IMR-90 (cell line): ENCODE measurements around the gene AAGAB. TPM values are rescaled to one million over a fixed set of nuclear protein-coding genes. Genes with fewer than 3 reads are reported as not detected.

Source experiments
- ATAC-seq: fragments of 200-7000 bp; cut with Tn5 transposase; 2 replicates; pipeline ENCODE4 v1.9.1; 2020; ENCODE audit warnings: low read depth, mild to moderate bottlenecking, moderate library complexity
- BruUV-seq: library from RNA; stranded (reverse); fragments of 400-500 nt; replicated peaks from 2 replicates; lab custom pipeline; 2021; lab: Mats Ljungman, UMichigan
- CTCF ChIA-PET: fragments of 300-600 bp; formaldehyde crosslinking; extraction: SDS; loops from one replicate; lab custom pipeline; 2021; ENCODE audit warnings: antibody characterized with exemption; lab: Yijun Ruan, JAX
- POLR2A ChIA-PET: fragments of 300-600 bp; sonication (Branson Sonifier 250); formaldehyde crosslinking; loops from one replicate; lab custom pipeline; 2022; ENCODE audit warnings: antibody characterized with exemption; ENCODE audit not compliant: unreplicated experiment; lab: Charles Lee
- DNase-seq: peaks from one replicate; pipeline ENCODE4 v3.0.0; 2013
- H2AFZ ChIP-seq: replicated peaks from 2 replicates; pipeline ENCODE3; 2013; ENCODE audit warnings: low read length, mild to moderate bottlenecking; ENCODE audit not compliant: poor library complexity
- H2AK5ac ChIP-seq: 2 replicates; pipeline ENCODE4 v1.6.1; 2013; ENCODE audit warnings: low read depth, low read length, inconsistent platforms
- H2AK9ac ChIP-seq: replicated peaks from 2 replicates; pipeline ENCODE3; 2013; ENCODE audit warnings: mild to moderate bottlenecking, low read depth, low read length, moderate library complexity; ENCODE audit not compliant: poor library complexity
- H2BK120ac ChIP-seq: 2 replicates; pipeline ENCODE4 v1.6.1; 2013; ENCODE audit warnings: low read depth, low read length, inconsistent platforms
- H2BK15ac ChIP-seq: 3 replicates; pipeline ENCODE4 v1.6.1; 2013; ENCODE audit warnings: low read depth, low read length, inconsistent platforms
- H2BK20ac ChIP-seq: 2 replicates; pipeline ENCODE4 v1.6.1; 2013; ENCODE audit warnings: low read depth, mild to moderate bottlenecking, inconsistent platforms, low read length, moderate library complexity
- H2BK5ac ChIP-seq: 2 replicates; pipeline ENCODE4 v1.6.1; 2013; ENCODE audit warnings: mild to moderate bottlenecking, low read depth, low read length, inconsistent platforms; ENCODE audit not compliant: poor library complexity, severe bottlenecking
- H3K14ac ChIP-seq: replicated peaks from 2 replicates; pipeline ENCODE4 v1.6.1; 2013; ENCODE audit warnings: low read depth, low read length, inconsistent platforms
- H3K18ac ChIP-seq: 2 replicates; pipeline ENCODE4 v1.6.1; 2013; ENCODE audit warnings: low read depth, low read length, control low read depth
- H3K23ac ChIP-seq: 2 replicates; pipeline ENCODE4 v1.6.1; 2013; ENCODE audit warnings: low read depth, low read length, inconsistent platforms
- H3K27ac ChIP-seq: 2 replicates; pipeline ENCODE4 v1.5.1; 2013; ENCODE audit warnings: mild to moderate bottlenecking, control low read depth, low read length; ENCODE audit not compliant: insufficient read depth
- H3K27me3 ChIP-seq: 2 replicates; pipeline ENCODE4 v1.6.1; 2013; ENCODE audit warnings: low read length; ENCODE audit not compliant: control insufficient read depth, insufficient read depth
- H3K36me3 ChIP-seq: 2 replicates; pipeline ENCODE4 v1.6.1; 2013; ENCODE audit warnings: low read length, mixed read lengths; ENCODE audit not compliant: control insufficient read depth, insufficient read depth
- H3K4ac ChIP-seq: 2 replicates; pipeline ENCODE4 v1.6.1; 2013; ENCODE audit warnings: low read depth, low read length, inconsistent platforms
- H3K4me1 ChIP-seq: 2 replicates; pipeline ENCODE4 v1.6.1; 2013; ENCODE audit warnings: low read length, mixed read lengths; ENCODE audit not compliant: control insufficient read depth, insufficient read depth
- H3K4me2 ChIP-seq: 2 replicates; pipeline ENCODE4 v1.6.1; 2013; ENCODE audit warnings: low read depth, mild to moderate bottlenecking, control low read depth, low read length, moderate library complexity
- H3K4me3 ChIP-seq: 2 replicates; pipeline ENCODE4 v1.5.1; 2013; ENCODE audit warnings: low read depth, mild to moderate bottlenecking, control low read depth, low read length, moderate library complexity; ENCODE audit not compliant: insufficient read depth
- H3K56ac ChIP-seq: 2 replicates; pipeline ENCODE4 v1.6.1; 2013; ENCODE audit warnings: low read length, inconsistent platforms; ENCODE audit not compliant: insufficient read depth; ENCODE audit errors: extremely low read depth
- H3K79me1 ChIP-seq, 2 experiments: 2 replicates each; pipeline ENCODE4 v1.6.1; 2013; ENCODE audit warnings: low read length in 2 of 2, inconsistent platforms in 1 of 2, low read depth in 1 of 2
- H3K9ac ChIP-seq: 2 replicates; pipeline ENCODE4 v1.6.1; 2013; ENCODE audit warnings: low read depth, low read length, control low read depth
- H3K9me1 ChIP-seq: 2 replicates; pipeline ENCODE4 v1.6.1; 2013; ENCODE audit warnings: low read length, inconsistent platforms; ENCODE audit not compliant: insufficient read depth
- H3K9me3 ChIP-seq: 2 replicates; pipeline ENCODE4 v1.6.1; 2013; ENCODE audit warnings: low read length; ENCODE audit not compliant: control insufficient read depth, insufficient read depth
- H4K20me1 ChIP-seq: 2 replicates; pipeline ENCODE4 v1.6.1; 2013; ENCODE audit warnings: low read length, inconsistent platforms; ENCODE audit not compliant: insufficient read depth
- H4K5ac ChIP-seq: 2 replicates; pipeline ENCODE4 v1.6.1; 2013; ENCODE audit warnings: mild to moderate bottlenecking, low read depth, low read length, control low read depth
- H4K8ac ChIP-seq, 2 experiments: 2 replicates each; pipeline ENCODE4 v1.6.1; 2013; ENCODE audit warnings: low read depth in 2 of 2, low read length in 2 of 2, control low read depth in 1 of 2, inconsistent platforms in 1 of 2
- H4K91ac ChIP-seq: 2 replicates; pipeline ENCODE4 v1.6.1; 2013; ENCODE audit warnings: low read depth, low read length, inconsistent platforms; ENCODE audit not compliant: insufficient read depth
- BHLHE40 ChIP-seq: fragments of 150-350 bp; IDR thresholded peaks from 2 replicates; pipeline ENCODE4 v1.6.1; 2016; ENCODE audit warnings: mild to moderate bottlenecking, low read depth, low read length
- CEBPB ChIP-seq: IDR thresholded peaks from 2 replicates; pipeline ENCODE4 v1.6.1; 2012; ENCODE audit warnings: low read depth, low read length, improper control_type of control experiment
- CHD1 ChIP-seq: IDR thresholded peaks from 2 replicates; pipeline ENCODE4 v1.6.1; 2012; ENCODE audit warnings: low read depth, low read length, improper control_type of control experiment
- CTCF ChIP-seq: conservative IDR thresholded peaks from 2 replicates; pipeline ENCODE4 v1.5.1; 2012; ENCODE audit warnings: mild to moderate bottlenecking, low read depth, low read length, improper control_type of control experiment
- ELK1 ChIP-seq: fragments of 150-350 bp; IDR thresholded peaks from 2 replicates; pipeline ENCODE4 v1.6.1; 2016; ENCODE audit warnings: low read depth, mild to moderate bottlenecking, low read length, moderate library complexity, borderline replicate concordance
- FOS ChIP-seq: fragments of 150-350 bp; IDR thresholded peaks from 2 replicates; pipeline ENCODE4 v1.6.1; 2016; ENCODE audit warnings: low read depth, low read length
- MAFK ChIP-seq: IDR thresholded peaks from 2 replicates; pipeline ENCODE4 v1.6.1; 2012; ENCODE audit warnings: low read depth, low read length, improper control_type of control experiment
- MAZ ChIP-seq: IDR thresholded peaks from 2 replicates; pipeline ENCODE4 v1.6.1; 2012; ENCODE audit warnings: low read depth, mild to moderate bottlenecking, low read length, improper control_type of control experiment, moderate library complexity, borderline replicate concordance
- MXI1 ChIP-seq: IDR thresholded peaks from 2 replicates; pipeline ENCODE4 v1.6.1; 2012; ENCODE audit warnings: low read depth, mild to moderate bottlenecking, low read length, moderate library complexity, borderline replicate concordance
- NFE2L2 ChIP-seq: fragments of 150-350 bp; IDR thresholded peaks from 2 replicates; pipeline ENCODE4 v1.6.1; 2016; ENCODE audit warnings: low read depth, mild to moderate bottlenecking, low read length
- POLR2A ChIP-seq: IDR thresholded peaks from 2 replicates; pipeline ENCODE4 v1.6.1; 2012; ENCODE audit warnings: mild to moderate bottlenecking, low read depth, low read length
- RAD21 ChIP-seq: IDR thresholded peaks from 2 replicates; pipeline ENCODE4 v1.6.1; 2012; ENCODE audit warnings: low read length, improper control_type of control experiment
- RCOR1 ChIP-seq: IDR thresholded peaks from 2 replicates; pipeline ENCODE4 v1.6.1; 2012; ENCODE audit warnings: mild to moderate bottlenecking, low read length, improper control_type of control experiment; ENCODE audit not compliant: insufficient replicate concordance
- RFX5 ChIP-seq: IDR thresholded peaks from 2 replicates; pipeline ENCODE4 v1.8.0; 2012; ENCODE audit warnings: low read depth, mild to moderate bottlenecking, low read length, moderate library complexity
- SMC3 ChIP-seq: fragments of 150-350 bp; IDR thresholded peaks from 2 replicates; pipeline ENCODE4 v1.6.1; 2016; ENCODE audit warnings: low read depth, mild to moderate bottlenecking, antibody characterized with exemption, low read length, moderate library complexity
- USF2 ChIP-seq: fragments of 150-350 bp; IDR thresholded peaks from 2 replicates; pipeline ENCODE4 v1.6.1; 2017; ENCODE audit warnings: mild to moderate bottlenecking, antibody characterized with exemption, low read length, low read depth
- WGBS, 2 experiments: methylation state at CpG; one replicate each; pipeline versions ENCODE4 v1.1.5 to v1.1.7; 2013; ENCODE audit warnings: missing lambda C conversion rate in 2 of 2; ENCODE audit not compliant: insufficient read length in 1 of 2; ENCODE audit errors: extremely low coverage in 2 of 2; 5-methylcytosine and 5-hydroxymethylcytosine counted together
- dilution Hi-C: fragments of 300-500 bp; cut with HindIII; formaldehyde crosslinking; loops from one replicate; pipeline ENCODE4 v1.14.3; 2018; ENCODE audit warnings: low sequenced_read_pairs; ENCODE audit not compliant: unreplicated experiment
- in situ Hi-C: fragments of 300-500 bp; cut with MboI; formaldehyde crosslinking; loops from 3 replicates; pipeline ENCODE4 v1.14.3; 2019; ENCODE audit warnings: low sequenced_read_pairs, inconsistent platforms, mixed read lengths
- intact Hi-C: fragments of 100-400 bp; cut with micrococcal nuclease; formaldehyde crosslinking; loops from 2 replicates; pipeline ENCODE4 v1.10.0; 2022
- polyA plus RNA-seq, 3 experiments: library from polyadenylated mRNA; depleted of rRNA; stranded (reverse); fragments of >200 nt; gene quantifications; 2 replicates each; pipeline ENCODE4 v1.2.3, GENCODE V29; 2012; ENCODE audit warnings: low replicate concordance in 1 of 3
- total RNA-seq: library from RNA; depleted of rRNA; stranded (reverse); fragments of >200 nt; gene quantifications from 2 replicates; pipeline ENCODE4 v1.2.3, GENCODE V29; 2012

The AAGAB gene
- total and polyA plus RNA-seq, 2 of the 4 experiments (the other 2 are of a cell fraction), result 26.1 to 69.7 TPM

- H3K4ac ChIP-seq, result peak overlapping the region; percentile 86
- ChIA-PET POLR2A (no interaction called here), CTCF (no interaction called here)
- peak overlapping the region; percentile 53 for H3K18ac ChIP-seq
- peak overlapping the region; percentile 81 for H2BK120ac ChIP-seq
- H3K27me3 ChIP-seq, result no peaks in the 10 kb centered on the region
- dilution Hi-C loops (no loop called here), intact Hi-C loops (no loop called here), in situ Hi-C loops (no loop called here)
- H2AFZ ChIP-seq, result no peak overlapping the region
- H3K56ac ChIP-seq, result no peak overlapping the region
- BruUV-seq, result no TSS peak
- H2BK15ac ChIP-seq, result peak overlapping the region; percentile 69; the same call in 2 of the 3 replicates
- peaks cover 56% of the 10 kb centered on the region for H3K4me1 ChIP-seq
- 100% methylated on average over 3 of the region's 6 CpGs; no CpG with 5 or more reads in 1 of the 2 experiments for WGBS, 2 experiments
- 0 out of 2 replicates have a peak overlapping the region, but pooled peaks have one; percentile 69 for H2BK20ac ChIP-seq
- H3K36me3 ChIP-seq, result peaks cover 88% of the 10 kb centered on the region
- H3K4me2 ChIP-seq, result no peak overlapping the region
- H3K9me3 ChIP-seq, result no peaks in the 10 kb centered on the region
- H3K79me1 ChIP-seq, result peaks cover 57 to 96% of the 10 kb centered on the region in 2 experiments
- H3K23ac ChIP-seq, result peak overlapping the region; percentile 1
- H2AK9ac ChIP-seq, result peak overlapping the region; percentile 1
- peak overlapping the region; percentile 29 to 76; a peak in 3 of 4 replicates for H4K8ac ChIP-seq
- peak overlapping the region; percentile 56 for H3K14ac ChIP-seq
- TF ChIP-seq RFX5 (no peak), FOS (no peak), CEBPB (no peak), MXI1 (no peak), NFE2L2 (no peak), RAD21 (no peak), USF2 (no peak), MAFK (no peak), MAZ (no peak), BHLHE40 (no peak), SMC3 (no peak), POLR2A (no peak), RCOR1 (no peak), CHD1 (no peak), ELK1 (no peak), CTCF (no peak)
- peak overlapping the region; percentile 31 for H4K5ac ChIP-seq
- no peaks in the 10 kb centered on the region for H4K20me1 ChIP-seq
- no peak overlapping the region for H3K9ac ChIP-seq
- H2AK5ac ChIP-seq, result peak overlapping the region; percentile 95; the same call in 1 of the 2 replicates
- ATAC-seq (no peak), DNase-seq (no peak)
- H3K9me1 ChIP-seq, result peaks cover 66% of the 10 kb centered on the region
- H2BK5ac ChIP-seq, result peak overlapping the region; percentile 76
- H4K91ac ChIP-seq, result peak overlapping the region; percentile 77
- no peak overlapping the region for H3K4me3 ChIP-seq
- H3K27ac ChIP-seq, result peak overlapping the region; percentile 82
These were observed 69.4 kb downstream of the AAGAB start for GRCh38 chr15:67185051-67185450.
